GM12873 (cell line): ENCODE data around the gene SRSF9.

Experiments used
- CTCF ChIP-seq: IDR thresholded peaks from 2 replicates; pipeline ENCODE4 v1.5.1; 2012; ENCODE audit warnings: low read depth, mild to moderate bottlenecking, moderate library complexity, low read length, control low read depth; ENCODE audit not compliant: insufficient read depth; ENCODE audit errors: missing control alignments

Gene SRSF9

DNA sequence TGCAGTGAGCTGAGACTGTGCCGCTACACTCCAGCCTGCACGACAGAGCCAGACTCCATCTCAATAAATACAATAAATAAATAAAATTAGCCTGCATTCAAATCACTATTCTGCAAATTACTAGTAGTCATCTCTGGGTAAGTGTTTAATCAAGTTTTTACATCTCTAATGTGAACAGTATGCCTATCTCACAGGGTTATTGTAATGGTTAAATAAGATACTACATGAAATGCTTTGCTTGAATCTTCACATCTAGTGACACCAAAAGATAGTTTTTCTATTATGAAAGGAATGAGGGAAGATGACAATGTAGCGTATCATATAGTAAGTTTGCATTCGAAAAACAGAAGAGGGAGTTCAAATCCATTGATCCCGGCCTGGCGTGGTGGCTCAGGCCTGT, 2.1 kb downstream of the SRSF9 start:
- no peak for TF ChIP-seq CTCF

- peak; percentile 63 for TF ChIP-seq CTCF
Measured at GRCh38 chr12:120466560-120467315, 2.8 kb downstream of the SRSF9 start.

DNA sequence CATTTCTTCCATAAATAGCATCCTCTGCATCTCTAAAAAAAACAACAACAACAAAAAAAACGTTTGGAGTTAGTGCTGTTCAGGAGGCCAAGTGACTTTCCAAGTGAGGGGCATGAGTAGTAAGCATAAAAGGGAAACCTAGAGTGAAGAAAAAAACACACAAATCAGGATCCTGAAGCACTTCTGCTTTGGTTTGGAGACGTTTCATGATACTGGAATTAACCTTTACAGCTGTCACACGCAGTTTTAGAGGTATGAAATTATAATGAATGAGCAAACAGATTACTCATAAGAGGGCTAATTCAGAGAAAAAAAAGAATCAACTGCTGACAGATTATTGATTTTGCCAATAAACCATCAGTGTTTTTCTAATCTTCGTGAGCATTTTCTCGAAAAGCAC, 3.8 kb downstream of the SRSF9 start:
- no peak for TF ChIP-seq CTCF

DNA sequence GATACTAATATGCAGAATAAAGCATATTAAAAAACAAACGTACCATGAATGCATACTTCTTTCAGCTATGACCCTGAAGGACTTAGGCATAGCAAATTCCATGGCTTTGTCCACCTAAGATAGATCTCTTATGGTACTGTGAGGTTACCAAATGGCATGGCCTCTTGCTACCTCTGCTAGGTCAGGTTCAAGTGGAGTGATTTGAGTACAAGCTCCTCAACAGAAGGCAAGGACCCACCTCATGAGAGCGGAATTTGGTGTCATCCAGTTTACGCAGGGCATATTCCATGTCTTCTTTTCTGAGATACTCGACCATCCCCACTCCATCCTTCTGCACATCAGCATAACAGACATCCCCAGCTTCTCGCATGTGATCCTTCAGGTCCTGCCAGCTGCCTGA, 5.8 kb downstream of the SRSF9 start:
- TF ChIP-seq CTCF = no peak

- TF ChIP-seq CTCF = no peak
Measured at GRCh38 chr12:120462099-120462640, 7.4 kb downstream of the SRSF9 start.

DNA sequence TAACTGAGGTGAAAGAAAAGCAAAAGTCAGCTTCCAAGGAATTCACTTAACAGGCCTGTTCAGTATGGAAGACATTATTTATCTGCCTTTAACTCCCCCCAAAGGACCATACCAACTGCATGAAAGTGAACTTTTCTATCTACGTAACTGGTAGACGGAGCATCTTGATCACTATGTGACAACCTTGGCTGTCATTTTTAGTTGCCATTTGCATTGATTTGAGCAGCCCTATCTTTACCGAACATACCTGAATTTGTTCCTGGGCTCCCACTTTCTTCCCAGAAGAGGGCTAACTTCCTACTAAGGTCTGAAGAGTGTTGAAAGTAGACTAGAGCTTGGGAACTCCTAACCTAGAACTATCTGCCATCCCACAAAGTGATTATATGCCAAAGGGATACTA, 9.4 kb downstream of the SRSF9 start:
- TF ChIP-seq CTCF = no peak

- TF ChIP-seq CTCF = peak; percentile 62
Measured at GRCh38 chr12:120457133-120457532, 12.4 kb downstream of the SRSF9 start.
